H1 (cell line): ENCODE data around the gene MANEAL. TPM values are rescaled to one million over a fixed set of nuclear protein-coding genes. Genes with fewer than 3 reads are reported as not detected.

ENCODE experiments used
- BRCA1 ChIP-seq: IDR thresholded peaks from 2 replicates; pipeline ENCODE4 v1.6.1; 2012; ENCODE audit warnings: low read depth, low read length, improper control_type of control experiment
- RBBP5 ChIP-seq: IDR thresholded peaks from 2 replicates; pipeline ENCODE4 v1.7.1; 2012; ENCODE audit warnings: low read depth, mild to moderate bottlenecking, inconsistent platforms, low read length, moderate library complexity, borderline replicate concordance
- polyA plus RNA-seq, 7 experiments: library from polyadenylated mRNA; depleted of rRNA in 3 of 7; stranded (reverse) in 5 of 7; unstranded in 2 of 7; fragments of >200 nt in 5 of 7; fragments of 200-250 nt in 2 of 7; gene quantifications; 1 replicate in 5 of 7; 2 replicates in 1 of 7; 4 replicates in 1 of 7; pipeline versions ENCODE4 v1.2.1 to v1.2.3, GENCODE V29; 2011 to 2013; ENCODE audit warnings: missing spikeins in 2 of 7, mixed read lengths in 2 of 7
- total RNA-seq: library from RNA; stranded (reverse); fragmentation: NEBNext Ultra II Directional; extraction: Animal tissue kit (Norgen Biotek cat#: 25700); gene quantifications from 2 replicates; pipeline ENCODE4 v1.2.1, GENCODE V29; 2021

The MANEAL gene
- total and polyA plus RNA-seq, 2 of the 8 experiments (the other 6 are each of a cell fraction or from before 2014, with no cell fraction given) = 4.8 to 7.2 TPM

DNA sequence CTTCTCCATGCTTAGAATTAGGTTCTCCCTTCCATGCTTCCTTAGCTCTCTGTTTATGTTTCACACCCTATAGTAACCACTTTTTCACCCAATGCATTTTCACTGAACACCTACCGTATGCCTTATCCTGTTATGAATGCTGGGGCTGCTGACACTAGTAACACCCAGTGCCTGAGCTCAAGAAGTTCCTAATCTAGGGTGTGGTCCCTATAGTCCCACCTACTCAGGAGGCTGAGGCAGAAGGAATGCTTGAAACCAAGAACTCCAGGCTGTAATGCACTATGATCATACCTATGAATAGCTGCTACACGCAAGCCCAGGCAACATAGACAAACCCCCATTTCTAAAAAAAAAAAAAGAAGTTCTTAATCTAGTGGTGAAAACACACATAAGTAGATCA is 34.2 kb upstream of the MANEAL start (continued):
- no peak for TF ChIP-seq BRCA1
- TF ChIP-seq RBBP5 = no peak
